Inflammatory macrophage (primary cell): ENCODE measurements around the gene TMEM139.

Experiments used
- DNase-seq, 2 donors: peaks; one replicate each; pipeline ENCODE4 v3.0.0-alpha.2; 2020 to 2022

The TMEM139 gene

DNA sequence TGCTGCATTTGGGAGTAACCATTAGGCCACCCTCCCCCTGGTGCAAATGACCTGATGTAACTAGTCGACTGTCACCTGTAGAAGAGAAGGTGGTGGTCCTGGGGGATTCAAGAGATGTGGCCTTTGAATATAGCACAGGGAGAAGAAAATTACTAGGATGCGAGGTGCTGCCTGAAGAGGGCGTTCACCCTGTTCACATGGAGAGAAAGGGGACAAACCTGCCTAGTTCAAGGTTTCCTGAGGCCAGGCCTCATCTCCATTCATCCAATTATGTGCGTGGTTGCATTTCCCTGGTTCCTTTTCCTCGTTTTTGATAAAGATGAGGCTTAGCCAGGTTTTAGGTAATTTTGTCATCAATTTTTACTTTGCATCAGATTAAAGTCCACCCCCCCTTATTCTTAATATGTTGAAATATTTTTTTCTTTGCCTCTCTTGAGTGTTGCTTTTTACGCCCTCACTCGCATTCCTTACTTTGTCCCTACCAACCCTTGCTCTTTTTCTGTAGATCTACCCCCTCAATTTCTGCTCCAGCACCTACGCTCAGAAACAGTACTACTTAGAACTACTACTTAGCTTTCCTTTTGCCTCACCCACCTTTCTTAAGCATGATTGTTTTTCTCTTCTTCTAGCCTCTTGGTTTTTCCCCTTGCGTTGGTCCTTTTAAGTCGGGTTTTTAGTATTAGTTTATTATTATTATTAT is 44.9 kb downstream of the TMEM139 start:
- no peak for DNase-seq

DNA sequence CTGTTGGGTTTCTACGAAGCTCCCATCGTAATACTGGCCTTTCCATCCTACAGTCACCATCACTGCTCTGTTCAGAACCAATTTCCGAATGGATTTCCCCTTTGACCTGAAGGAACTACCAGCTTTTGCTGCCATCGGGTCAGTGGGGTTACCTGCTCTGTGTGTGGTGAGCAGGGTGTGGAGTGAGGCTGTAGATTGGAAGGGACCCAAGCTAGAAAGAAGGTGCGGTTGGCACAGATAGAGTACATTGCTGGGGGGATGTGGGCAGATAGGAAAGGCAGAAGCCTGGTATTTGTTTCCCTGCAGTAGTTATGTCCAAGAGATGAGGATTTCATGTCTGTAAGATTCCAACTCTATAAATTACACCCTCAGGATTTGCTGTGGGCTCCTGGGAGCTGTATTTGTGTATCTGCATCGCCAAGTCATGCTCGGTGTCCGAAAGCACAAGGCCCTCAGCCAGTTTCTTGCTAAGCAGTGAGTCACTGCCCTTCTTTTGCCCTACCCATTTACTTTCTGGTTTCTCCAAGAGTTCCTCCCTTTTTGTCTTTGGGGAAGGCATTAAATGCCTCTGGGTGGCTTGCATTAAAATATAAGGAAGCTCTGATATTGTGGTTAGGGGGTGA is 46.5 kb downstream of the TMEM139 start:
- peak; percentile 81 to 83 for DNase-seq

DNA sequence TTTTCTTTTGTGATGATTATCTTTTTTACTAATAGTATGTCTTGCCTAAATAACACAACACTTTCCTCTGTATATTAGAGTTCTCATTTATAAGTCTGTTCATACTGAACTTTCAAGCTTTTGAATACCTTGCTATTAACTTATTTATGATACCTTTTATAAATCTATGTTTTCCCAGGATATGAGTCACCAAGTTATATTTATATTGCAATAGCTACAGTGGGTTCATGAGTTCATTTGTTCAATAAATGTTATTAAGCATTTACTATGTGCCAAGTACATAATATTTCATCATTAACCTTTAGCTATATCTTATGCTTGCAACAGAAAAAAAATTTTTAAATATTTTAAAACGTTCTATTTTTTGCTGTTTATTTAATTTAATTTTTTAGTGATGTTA is 49.5 kb downstream of the TMEM139 start:
- no peak for DNase-seq

DNA sequence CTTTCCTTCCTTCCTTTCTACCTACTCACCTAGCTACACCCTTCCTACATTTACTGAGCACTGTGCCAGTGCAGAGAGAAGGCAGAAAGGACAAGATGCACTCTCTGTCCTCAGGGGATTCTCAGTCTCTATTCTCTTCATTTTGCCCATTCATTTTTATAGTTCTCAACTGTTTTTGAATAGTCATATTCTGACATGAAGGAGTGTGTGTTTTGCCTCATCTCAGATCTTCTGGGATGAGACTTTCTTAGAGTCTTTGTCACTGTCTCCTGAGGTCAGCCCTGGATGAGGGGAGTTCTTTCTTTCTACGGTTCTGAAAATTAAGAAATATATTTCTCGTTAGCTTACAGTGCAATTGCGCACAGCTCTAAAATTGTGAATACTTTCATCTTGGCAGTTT is 52.5 kb downstream of the TMEM139 start:
- no peak for DNase-seq
